ENCODE data around the gene ZFP36L1.

ZFP36L1 gene

DNA sequence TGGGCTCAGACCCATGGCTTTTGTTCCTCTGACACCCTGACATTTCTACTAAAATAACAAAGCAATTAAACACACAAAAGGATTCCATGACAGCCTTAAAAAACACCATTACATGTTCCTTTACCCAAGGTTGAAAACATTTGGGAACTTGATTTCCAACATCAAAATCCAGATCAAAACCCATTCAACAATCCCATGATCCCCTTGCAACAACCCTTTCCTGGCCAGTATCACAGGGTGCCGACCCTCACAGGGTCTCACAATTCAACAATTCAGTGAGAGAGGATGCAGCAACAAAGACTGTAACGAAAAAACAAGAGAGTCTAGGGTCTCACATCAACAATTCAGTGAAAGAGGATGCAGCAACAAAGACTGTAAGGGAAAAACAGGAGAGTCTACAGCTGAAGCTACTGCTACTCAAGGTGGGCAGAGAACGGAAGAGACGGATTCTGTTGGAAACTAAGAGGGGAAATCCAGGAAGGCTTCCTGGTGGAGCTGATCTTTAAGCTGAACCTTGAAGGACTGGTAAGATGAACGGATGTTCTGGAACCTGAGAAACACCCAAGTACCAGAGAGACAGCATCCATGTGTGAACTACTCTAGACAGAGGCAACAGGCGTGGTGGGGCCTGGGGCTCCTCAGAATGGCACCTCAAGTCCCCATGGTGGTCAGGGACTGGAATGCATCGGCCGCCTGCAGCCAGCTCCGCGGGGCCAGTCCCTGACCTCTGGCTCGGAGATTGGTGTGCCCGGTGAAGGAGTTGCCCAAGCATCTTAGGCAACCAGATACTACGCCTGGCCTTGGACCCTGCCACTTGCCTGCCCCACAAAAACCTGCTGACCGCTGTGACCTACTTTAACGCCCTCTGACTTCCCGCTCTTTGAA is 22.7 kb upstream of the ZFP36L1 start:
- DNase-seq, result peak; percentile 26

DNA sequence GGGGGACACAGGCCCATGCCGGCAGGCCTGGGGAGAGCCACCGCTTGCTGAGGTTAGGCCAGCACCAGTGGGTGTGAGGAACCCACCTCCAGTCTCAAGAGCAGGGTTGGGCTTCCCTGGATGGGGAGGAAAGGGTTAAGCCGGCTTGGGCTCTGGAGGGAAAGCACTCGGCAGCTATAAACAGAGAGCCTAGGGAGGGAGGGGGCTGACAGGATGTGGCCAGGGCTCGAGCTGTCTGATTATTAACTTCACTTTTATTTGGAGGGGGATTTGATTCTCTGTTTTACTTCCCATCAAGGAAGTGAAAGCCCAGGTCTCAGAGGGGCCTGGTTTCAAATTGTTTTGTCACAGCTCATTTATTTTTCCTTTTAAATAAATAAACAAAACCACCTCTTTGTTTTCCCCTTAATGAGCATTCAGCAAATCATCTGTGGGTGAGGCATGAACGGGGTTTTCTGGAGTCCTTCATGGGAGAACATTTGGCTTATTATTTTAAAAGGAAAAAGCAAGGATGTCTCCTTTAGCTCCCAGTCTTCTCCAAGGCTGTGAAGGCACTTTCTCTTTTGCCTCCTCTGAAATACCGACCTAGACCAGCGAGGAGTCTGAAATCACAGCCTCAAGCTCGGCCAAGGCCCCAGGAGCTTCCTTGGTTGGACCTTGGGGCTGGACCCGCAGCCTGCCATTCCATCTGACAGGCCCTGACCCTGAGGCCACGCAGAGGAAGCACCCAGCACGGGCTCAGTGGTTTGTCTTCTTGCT is 21.9 kb upstream of the ZFP36L1 start:
- peak; percentile 50 for DNase-seq

- no peak for DNase-seq
These were observed 21.3 kb upstream of the ZFP36L1 start for GRCh38 chr14:68814238-68814538.

GRCh38 chr14:68813318-68813838 is 20.5 kb upstream of the ZFP36L1 start:
- DNase-seq, result no peak

DNA sequence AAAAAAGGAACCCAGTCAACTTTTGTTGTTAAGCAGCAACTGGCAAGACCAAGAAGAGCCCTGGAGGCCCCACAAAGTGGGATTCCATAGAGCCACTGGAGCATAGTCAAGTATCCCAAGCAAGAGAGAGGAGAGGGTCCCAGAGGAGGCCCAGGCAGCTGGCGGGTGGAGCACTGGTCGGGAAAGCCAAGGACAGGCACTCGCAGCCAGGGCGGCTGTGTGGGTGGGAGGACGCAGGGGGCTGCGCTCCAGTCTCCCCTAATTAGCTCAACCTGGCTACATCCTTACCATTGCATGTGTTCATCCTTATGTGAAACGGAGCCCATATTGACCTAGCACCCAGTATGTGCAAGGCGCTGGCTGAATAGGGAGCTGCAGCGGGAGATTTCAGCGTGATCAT is 18.3 kb upstream of the ZFP36L1 start:
- DNase-seq, result no peak

DNA sequence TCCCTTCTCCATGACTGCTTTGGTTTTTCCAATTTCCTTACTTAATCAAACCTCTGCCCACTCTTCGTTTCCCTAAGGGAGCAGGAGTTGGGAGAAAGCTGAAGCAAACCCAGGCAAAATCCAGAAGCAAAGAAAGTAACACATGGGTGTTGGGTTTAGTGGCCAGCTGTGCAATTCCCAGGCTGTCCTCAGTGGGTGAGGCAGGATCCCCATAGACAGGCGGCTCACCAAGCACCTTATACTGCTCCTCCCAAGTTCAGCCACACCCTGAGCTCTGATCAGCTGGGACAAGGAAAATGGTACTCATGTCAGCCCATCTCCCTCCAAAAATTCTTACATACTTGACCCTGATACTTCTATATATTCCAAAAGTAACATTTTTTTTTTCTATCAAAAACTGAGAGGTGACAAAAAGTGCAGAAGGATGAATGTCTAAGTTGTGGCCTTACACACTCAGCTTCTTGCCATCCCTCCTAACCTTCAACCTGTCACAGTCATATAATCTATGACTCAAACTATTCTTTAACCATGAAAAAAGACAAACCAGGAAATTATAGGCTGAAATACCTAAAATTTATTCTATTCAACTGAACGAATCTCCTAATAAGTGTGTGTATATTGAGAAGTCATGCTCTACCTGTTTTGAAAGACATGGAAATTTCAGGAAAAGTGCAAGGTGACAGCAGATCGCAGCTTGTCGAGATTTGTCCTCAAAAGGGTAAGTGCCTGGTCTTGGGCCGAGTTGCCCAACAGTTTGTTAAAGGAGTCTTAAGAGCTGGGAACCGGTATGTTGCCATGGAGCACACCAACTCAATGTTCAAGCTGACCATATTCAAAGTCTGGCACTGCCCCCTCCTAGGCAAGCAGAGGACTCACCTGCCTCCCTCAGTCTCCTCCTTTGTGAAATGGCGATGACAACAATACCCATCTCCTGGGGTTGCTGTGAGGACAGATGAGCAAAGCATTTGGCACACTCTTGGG is 17.6 kb upstream of the ZFP36L1 start:
- DNase-seq, result no peak

- no peak for DNase-seq
These were observed 16.7 kb upstream of the ZFP36L1 start for GRCh38 chr14:68809524-68809923.

DNA sequence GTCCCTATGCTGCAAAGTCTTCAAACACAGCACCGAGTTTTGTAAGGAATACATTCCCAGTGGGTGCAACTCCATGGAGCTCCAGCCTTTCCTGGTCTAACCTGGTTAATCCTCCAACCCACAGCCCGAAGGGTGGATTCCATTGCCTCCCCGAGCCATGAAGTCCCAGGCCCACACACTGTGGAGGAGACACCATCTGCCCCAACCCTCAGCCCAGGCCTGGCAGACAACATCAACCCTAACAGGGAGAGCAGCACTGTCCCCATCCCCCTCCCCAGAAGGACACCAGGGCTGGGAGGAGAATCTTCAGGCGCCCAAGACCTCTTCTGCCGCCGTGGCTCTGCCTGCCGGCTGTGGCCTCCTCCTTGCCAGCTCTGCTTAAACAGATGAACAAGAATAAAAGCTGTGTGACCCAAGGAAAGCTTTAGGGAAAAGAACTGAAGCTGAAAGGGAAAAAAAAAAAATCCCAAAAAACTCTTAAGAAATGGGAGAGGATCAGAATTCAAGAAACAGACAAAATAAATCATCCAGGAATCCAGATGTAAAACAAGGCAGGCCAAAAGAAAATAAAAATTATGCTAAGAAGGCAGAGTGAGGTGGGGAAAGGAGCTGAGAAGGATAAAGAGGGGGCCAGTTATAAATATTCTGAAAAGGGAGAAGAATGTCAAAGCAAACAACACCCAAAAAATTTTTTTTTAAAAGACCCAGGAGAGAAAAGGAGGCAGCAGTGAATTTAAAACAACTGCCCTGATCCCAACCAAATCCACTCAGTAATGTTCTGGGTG is 16.0 kb upstream of the ZFP36L1 start:
- DNase-seq, result no peak

- DNase-seq, result no peak
These were observed 15.1 kb upstream of the ZFP36L1 start for GRCh38 chr14:68807987-68808386.

GRCh38 chr14:68807148-68807600 is 14.3 kb upstream of the ZFP36L1 start:
- no peak for DNase-seq

DNA sequence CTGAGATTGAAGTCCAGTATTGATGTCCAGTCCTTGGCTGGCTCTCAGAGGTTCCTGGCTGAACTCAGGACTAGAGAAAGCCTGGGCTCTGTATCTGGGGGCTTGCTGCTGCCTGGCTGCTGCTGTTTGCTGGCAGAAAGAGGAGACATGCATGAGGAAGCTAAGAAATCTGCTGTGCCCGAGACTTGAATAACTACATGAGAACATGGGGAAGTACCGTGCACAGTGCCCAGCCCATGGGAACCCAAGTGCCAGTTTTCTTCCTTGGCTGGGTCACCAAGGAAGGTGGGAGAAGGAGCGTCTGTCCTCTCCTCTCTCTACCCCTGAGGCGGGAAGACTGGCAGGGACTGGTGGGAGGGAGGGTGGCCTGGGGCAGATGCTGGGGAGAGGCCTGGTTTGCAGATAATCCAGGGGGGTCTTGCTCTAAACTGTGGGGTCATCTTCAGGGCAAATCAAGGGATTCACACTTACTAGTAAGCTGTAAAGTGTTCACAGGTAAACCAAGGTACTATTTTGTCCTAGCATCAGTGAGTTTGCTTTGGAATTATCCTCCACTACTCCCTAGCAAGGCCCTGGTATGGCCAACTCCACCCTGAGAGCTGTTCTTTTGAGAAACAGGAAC is 13.8 kb upstream of the ZFP36L1 start:
- DNase-seq, result no peak

GRCh38 chr14:68805414-68805813 is 12.5 kb upstream of the ZFP36L1 start:
- no peak for DNase-seq

GRCh38 chr14:68801631-68802030 is 8.8 kb upstream of the ZFP36L1 start:
- DNase-seq, result no peak

DNA sequence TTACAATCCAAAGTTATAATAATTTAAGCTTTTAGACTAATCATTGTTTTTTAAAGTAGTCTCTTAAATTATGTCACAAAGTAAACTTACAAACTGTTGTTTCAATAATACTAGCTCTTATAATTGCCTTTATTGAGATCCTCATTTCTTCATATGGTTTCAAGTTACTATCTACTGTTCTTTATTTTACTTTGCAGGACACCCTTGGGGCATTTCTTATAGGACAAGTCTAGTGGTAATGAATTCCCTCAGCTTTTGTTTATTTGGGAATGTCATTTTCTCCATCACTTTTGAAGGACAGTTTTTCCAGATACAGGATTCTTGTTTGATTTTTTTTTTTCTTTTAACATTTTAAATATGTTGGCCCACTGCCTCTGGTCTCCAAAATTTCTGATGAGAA is 8.1 kb upstream of the ZFP36L1 start:
- no peak for DNase-seq

DNA sequence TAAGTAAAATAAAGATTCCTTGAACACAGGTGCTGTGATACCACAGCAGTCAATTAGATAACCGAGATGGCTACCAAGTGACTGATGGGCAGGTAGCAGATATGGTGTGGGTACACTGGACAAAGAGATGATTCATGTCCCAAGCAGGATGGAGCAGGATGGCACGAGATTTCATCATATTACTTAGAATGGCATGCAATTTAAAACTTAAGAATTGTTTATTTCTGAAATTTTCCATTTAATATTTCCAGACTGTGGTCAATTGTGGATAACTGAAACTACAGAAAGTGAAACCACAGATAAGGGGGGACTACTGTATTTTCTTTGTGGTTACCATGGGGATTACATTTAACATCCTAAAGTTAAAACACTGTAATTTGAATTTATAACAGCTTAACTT is 7.5 kb upstream of the ZFP36L1 start:
- no peak for DNase-seq

DNA sequence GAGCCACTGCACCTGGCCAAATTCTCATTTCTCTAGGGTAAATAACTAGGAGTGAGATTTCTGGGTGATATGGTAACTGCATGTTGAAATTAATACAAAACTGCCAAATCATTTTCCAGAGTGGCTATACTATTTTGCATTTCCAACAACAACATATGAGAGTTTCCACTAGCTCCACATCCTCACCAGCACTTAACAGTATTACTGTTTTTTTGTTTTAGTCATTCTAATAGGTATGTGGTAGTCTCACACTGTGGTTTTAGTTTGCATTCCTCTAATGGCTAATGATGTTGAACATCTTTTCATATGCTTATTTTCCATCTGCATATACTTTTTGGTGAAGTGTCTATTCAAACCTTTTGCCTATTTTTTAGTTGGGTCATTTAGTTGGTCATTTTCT is 5.8 kb upstream of the ZFP36L1 start:
- no peak for DNase-seq

DNA sequence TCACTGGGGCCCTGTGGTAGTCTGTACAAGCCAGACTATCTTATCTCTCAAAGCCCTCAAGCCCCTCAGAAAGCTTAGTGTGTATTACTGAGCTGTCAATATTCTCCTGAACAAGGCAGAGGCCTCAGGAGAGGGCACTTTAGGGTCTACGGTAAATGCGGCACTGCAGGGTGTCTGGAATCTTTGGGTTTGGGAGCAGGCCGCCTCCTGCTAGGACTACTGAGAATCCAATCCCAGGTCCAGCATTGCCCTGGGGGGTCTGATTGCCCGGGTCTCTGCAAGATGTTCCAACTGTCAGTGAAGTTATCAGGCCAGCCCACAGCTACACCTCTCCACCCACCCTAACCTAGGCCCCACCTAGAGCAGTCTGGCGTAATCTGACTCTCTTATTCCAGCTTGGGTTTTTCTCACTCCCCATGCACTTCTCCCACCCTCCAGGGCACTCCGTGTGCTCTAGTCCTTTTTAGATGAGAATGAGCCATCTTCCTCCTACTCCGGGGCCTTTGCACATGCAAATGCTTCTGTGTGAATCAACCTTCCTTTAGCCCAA is 4.3 kb upstream of the ZFP36L1 start:
- DNase-seq, result no peak

GRCh38 chr14:68796418-68797101 is 3.7 kb upstream of the ZFP36L1 start:
- DNase-seq, result no peak

DNA sequence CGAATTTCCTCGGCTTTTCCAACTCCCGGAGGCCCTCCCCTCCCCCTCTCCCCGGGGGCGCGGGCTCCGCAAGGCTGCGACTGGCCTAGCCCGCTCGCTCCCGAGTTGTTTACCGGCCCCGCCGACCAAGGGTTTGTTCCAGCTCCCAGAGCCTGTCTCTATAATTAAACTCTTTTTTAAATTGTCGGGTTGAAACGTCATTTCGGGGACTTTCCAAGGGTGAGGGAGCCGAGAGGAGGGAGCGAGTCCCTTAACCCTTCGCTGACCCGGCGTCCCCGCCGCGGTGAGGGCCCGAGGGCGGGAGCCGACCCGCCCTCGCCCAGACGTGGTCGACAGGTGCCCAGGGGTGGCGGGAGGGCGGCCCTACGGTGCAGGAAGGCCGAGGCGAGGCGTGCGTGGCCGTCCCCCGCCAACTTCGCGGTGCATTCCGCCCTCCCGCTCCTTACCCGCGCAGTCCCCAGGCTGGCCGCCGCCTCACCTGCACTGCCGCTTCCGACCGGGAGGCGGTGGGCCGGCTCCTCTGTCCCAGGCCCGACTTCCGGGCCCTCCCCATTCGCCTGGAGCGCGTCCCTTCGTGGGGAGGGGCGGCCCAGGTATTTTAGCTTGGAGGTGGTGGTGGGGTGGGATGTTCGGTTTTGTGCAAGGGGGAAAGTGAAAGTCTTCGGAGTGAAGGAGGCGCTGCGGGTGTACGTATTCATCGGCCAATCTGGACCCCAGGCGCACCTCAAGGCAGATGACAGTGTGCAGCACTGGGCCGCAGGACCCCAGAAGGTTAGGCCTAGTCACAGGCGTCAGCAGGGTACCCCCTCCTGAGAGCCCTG is 2.9 kb upstream of the ZFP36L1 start:
- peak; percentile 80 for DNase-seq

Measured in stimulated activated CD4-positive, alpha-beta T cell treated with anti-CD3 and anti-CD28 coated beads, Interleukin-4, amount 100 ng/mL, for 1 hour (primary cell).